MM.1S (cell line): ENCODE results near the gene ELANE.

ENCODE experiments used
- CTCF ChIP-seq: fragments of 300-600 bp; sonication (generic); IDR thresholded peaks from 2 replicates; pipeline ENCODE4 v1.5.1; 2016; ENCODE audit warnings: antibody characterized with exemption, low read length, mixed read lengths
- EZH2 ChIP-seq: fragments of 300-600 bp; sonication (generic); optimal IDR thresholded peaks from 2 replicates; pipeline ENCODE3; 2017; ENCODE audit warnings: low read depth, mild to moderate bottlenecking, antibody characterized with exemption, low read length, mixed read lengths
- EZH2phosphoT487 ChIP-seq: fragments of 300-600 bp; sonication (generic); IDR thresholded peaks from 2 replicates; pipeline ENCODE4 v1.6.1; 2018; ENCODE audit warnings: antibody characterized with exemption, low read length

- TF ChIP-seq CTCF, result no peak
- TF ChIP-seq EZH2, result no peak
- no peak for TF ChIP-seq EZH2phosphoT487
Observed at GRCh38 chr19:876780-877314, 24.7 kb downstream of the ELANE start.
